GM06990 (cell line): ENCODE data around the gene SYT9.
A peak's percentile ranks its signal among the peaks of the same experiment; 100 is the strongest.

Experiments used
- DNase-seq: peaks from one replicate; pipeline ENCODE4 v3.0.0-alpha.2; 2011; ENCODE audit not compliant: insufficient read length; ENCODE audit errors: extremely low read depth
- H3K27me3 ChIP-seq: replicated peaks from 2 replicates; pipeline ENCODE4 v1.6.0; 2011; ENCODE audit warnings: low read length; ENCODE audit not compliant: control insufficient read depth, insufficient read depth
- H3K36me3 ChIP-seq: 2 replicates; pipeline ENCODE4 v1.5.1; 2011; ENCODE audit warnings: low read length; ENCODE audit not compliant: control insufficient read depth, insufficient read depth
- H3K4me3 ChIP-seq: replicated peaks from 2 replicates; pipeline ENCODE4 v1.5.1; 2011; ENCODE audit warnings: low read depth, mild to moderate bottlenecking, control low read depth, low read length
- CTCF ChIP-seq: IDR thresholded peaks from 2 replicates; pipeline ENCODE4 v1.5.1; 2011; ENCODE audit warnings: low read length, control low read depth, mild to moderate bottlenecking, inconsistent platforms; ENCODE audit not compliant: insufficient read depth, poor library complexity, severe bottlenecking

The SYT9 gene

DNA sequence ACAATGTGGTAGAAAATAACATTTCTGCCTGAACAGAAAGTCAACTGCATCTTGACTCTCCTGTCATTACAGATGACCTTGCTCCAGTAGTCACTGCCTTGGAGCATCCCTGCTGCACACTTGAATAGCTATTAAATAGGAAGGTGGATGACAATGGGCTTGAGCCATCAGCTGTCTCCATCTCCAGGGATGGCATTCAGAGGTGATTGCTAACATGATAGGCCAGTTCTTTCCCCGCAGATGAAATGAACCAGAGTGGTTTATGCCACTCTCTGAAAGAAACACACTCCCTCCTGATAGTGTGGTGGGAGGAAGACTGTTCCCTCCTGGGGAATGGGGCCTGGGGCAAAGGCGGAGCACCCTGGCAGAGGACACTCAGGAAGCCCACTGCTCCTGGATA lies 176.5 kb downstream of the SYT9 start:
- DNase-seq = no peak
- Histone ChIP-seq H3K27me3 (no peaks in the 10 kb centered on the region), H3K4me3 (no peak overlapping the region), H3K36me3 (no peaks in the 10 kb centered on the region)
- no peak for TF ChIP-seq CTCF

- Histone ChIP-seq H3K36me3 (no peaks in the 10 kb centered on the region), H3K4me3 (no peak overlapping the region), H3K27me3 (no peaks in the 10 kb centered on the region)
- no peak for DNase-seq
- no peak for TF ChIP-seq CTCF
Observed at GRCh38 chr11:7430496-7430895, 178.8 kb downstream of the SYT9 start.

DNA sequence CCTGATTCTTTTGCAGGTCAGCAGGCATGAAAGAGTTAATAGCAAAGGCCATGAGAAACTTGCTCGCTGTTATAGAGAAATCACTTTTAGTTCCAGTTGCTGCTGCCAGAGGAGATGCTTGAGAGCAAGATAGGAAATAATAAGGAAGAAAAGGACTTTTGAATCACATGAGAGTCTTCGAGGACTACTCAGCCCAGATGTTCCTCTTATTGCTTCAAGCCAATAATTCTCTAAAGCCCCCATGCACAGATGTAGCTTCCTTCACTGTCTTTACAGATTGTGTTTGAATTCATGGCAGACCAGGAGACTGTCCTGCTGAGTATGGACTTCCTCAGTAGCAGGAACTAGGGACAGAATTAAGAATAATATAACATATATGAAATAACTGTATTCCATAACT lies 183.5 kb downstream of the SYT9 start:
- no peaks in the 10 kb centered on the region for H3K27me3 ChIP-seq
- no peak for DNase-seq
- H3K4me3 ChIP-seq = no peak overlapping the region
- H3K36me3 ChIP-seq = no peaks in the 10 kb centered on the region
- no peak for TF ChIP-seq CTCF

DNA sequence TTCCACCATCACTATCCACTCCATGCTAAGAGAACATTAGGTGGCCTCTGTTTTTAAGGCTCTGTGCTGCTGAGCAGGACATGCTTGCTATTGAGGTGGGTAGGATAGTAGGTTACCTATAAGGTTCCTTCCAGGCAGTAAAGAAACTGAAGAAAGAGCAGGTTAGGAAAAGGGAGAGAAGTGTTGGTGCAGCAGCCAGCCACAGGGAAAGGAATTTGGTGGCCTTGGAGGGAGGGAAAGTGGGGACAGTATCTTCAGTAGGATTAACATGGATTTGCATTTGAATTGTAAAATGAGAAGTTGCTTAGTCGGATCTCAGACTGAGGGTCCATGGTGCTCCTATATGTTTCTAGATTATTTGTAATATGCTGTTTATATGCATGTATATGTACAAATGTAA lies 184.4 kb downstream of the SYT9 start:
- no peak for DNase-seq
- TF ChIP-seq CTCF = no peak
- H3K36me3 ChIP-seq = no peaks in the 10 kb centered on the region
- H3K4me3 ChIP-seq = no peak overlapping the region
- no peaks in the 10 kb centered on the region for H3K27me3 ChIP-seq

- DNase-seq = peak; percentile 48
- no peak overlapping the region for H3K4me3 ChIP-seq
- TF ChIP-seq CTCF = no peak
- no peaks in the 10 kb centered on the region for H3K27me3 ChIP-seq
- H3K36me3 ChIP-seq = no peaks in the 10 kb centered on the region
Observed at GRCh38 chr11:7436657-7437056, 185.0 kb downstream of the SYT9 start.

- H3K27me3 ChIP-seq = no peaks in the 10 kb centered on the region
- TF ChIP-seq CTCF = no peak
- no peak for DNase-seq
Observed at GRCh38 chr11:7437696-7438095, 186.0 kb downstream of the SYT9 start.

More at GRCh38 chr11:7437696-7438095, 186.0 kb downstream of the SYT9 start:
- Histone ChIP-seq H3K36me3 (no peaks in the 10 kb centered on the region), H3K4me3 (no peak overlapping the region)
